HepG2 (cell line): ENCODE measurements around the gene TENT5D. TPM values are rescaled to one million over a fixed set of nuclear protein-coding genes. Genes with fewer than 3 reads are reported as not detected.

Experiments
- ATAC-seq: fragments of 200-7000 bp; cut with Tn5 transposase; 3 replicates; pipeline ENCODE4 v1.9.1; 2020; ENCODE audit warnings: mild to moderate bottlenecking, moderate library complexity
- BruUV-seq: library from RNA; stranded (reverse); fragments of 400-500 nt; replicated peaks from 2 replicates; lab custom pipeline; 2021; lab: Mats Ljungman, UMichigan
- CTCF ChIA-PET: fragments of 300-600 bp; formaldehyde crosslinking; extraction: SDS; loops from one replicate; lab custom pipeline; 2021; ENCODE audit warnings: low total read pairs, inconsistent platforms, low intra/inter-chr PET ratio; lab: Yijun Ruan, JAX
- POLR2A ChIA-PET: fragments of 350-600 bp; sonication (Branson Sonifier 250); formaldehyde crosslinking; loops from one replicate; lab custom pipeline; 2020; ENCODE audit warnings: antibody characterized with exemption, inconsistent platforms; lab: Yijun Ruan, JAX
- DNase-seq: peaks from one replicate; pipeline ENCODE4 v3.0.0-alpha.2; 2015; ENCODE audit warnings: low spot score
- FAIRE-seq: peaks from 3 replicates; lab custom pipeline; 2011; peaks lifted over from hg19 to GRCh38; lab: Jason Lieb, UNC
- H2AFZ ChIP-seq: one replicate; pipeline ENCODE4 v1.6.1; 2011; ENCODE audit warnings: low read length, inconsistent platforms
- H3K27ac ChIP-seq: fragments of 300-600 bp; 3 replicates; pipeline ENCODE4 v1.8.0; 2011; ENCODE audit warnings: mixed run types, mild to moderate bottlenecking, mixed read lengths, low read length, inconsistent platforms; ENCODE audit not compliant: insufficient read depth; ENCODE audit errors: extremely low read length
- H3K27me3 ChIP-seq, 2 experiments: fragments of 200-600 bp in 1 of 2; 2 replicates in 1 of 2; 3 replicates in 1 of 2; pipeline versions ENCODE4 v1.6.0 to v1.8.0; 2011; ENCODE audit warnings: low read length in 2 of 2, mild to moderate bottlenecking in 2 of 2, moderate library complexity in 2 of 2, inconsistent platforms in 1 of 2; ENCODE audit not compliant: insufficient read depth in 2 of 2, control insufficient read depth in 1 of 2
- H3K36me3 ChIP-seq, 2 experiments: fragments of 200-600 bp in 1 of 2; replicated peaks in 1 of 2; 2 replicates in 1 of 2; 3 replicates in 1 of 2; pipeline versions ENCODE4 v1.5.1 to v1.8.0; 2011; ENCODE audit warnings: low read length in 2 of 2, inconsistent platforms in 1 of 2; ENCODE audit not compliant: insufficient read depth in 2 of 2, control insufficient read depth in 1 of 2
- H3K4me1 ChIP-seq: 2 replicates; pipeline ENCODE4 v1.5.1; 2012; ENCODE audit warnings: low read length, inconsistent platforms; ENCODE audit not compliant: insufficient read depth
- H3K4me2 ChIP-seq: 2 replicates; pipeline ENCODE4 v1.6.0; 2011; ENCODE audit warnings: low read depth, low read length, inconsistent platforms
- H3K4me3 ChIP-seq, 3 experiments: fragments of 200-600 bp in 1 of 3; sonication (generic), shearing (Covaris generic) in 1 of 3; replicated peaks in 1 of 3; 2 replicates each; pipeline ENCODE4 v1.5.1; 2011 to 2016; ENCODE audit warnings: low read length in 3 of 3, inconsistent platforms in 2 of 3, low read depth in 2 of 3, mild to moderate bottlenecking in 2 of 3, control low read depth in 1 of 3, mixed read lengths in 1 of 3; ENCODE audit not compliant: insufficient read depth in 1 of 3
- H3K79me2 ChIP-seq: one replicate; pipeline ENCODE4 v1.6.1; 2011; ENCODE audit warnings: low read length, inconsistent platforms; ENCODE audit not compliant: insufficient read depth
- H3K9ac ChIP-seq: 2 replicates; pipeline ENCODE4 v1.6.0; 2011; ENCODE audit warnings: mild to moderate bottlenecking, low read depth, low read length, inconsistent platforms; ENCODE audit not compliant: insufficient read depth
- H3K9me3 ChIP-seq: 2 replicates; pipeline ENCODE4 v1.5.1; 2012; ENCODE audit warnings: mild to moderate bottlenecking, low read length
- H4K20me1 ChIP-seq: 2 replicates; pipeline ENCODE4 v1.6.0; 2011; ENCODE audit warnings: inconsistent platforms, mild to moderate bottlenecking, low read length, moderate library complexity; ENCODE audit not compliant: insufficient read depth
- FUBP1 ChIP-seq: sonication (generic); formaldehyde crosslinking; IDR thresholded peaks from 2 replicates; pipeline ENCODE4 v1.5.1; 2020; ENCODE audit warnings: missing genetic modification reagents, mild to moderate bottlenecking, borderline replicate concordance
- HBP1 ChIP-seq: IDR thresholded peaks from 2 replicates; pipeline ENCODE4 v1.6.1; 2016; ENCODE audit warnings: low read depth, control low read depth
- MYC ChIP-seq: sonication (generic); formaldehyde crosslinking; IDR thresholded peaks from 2 replicates; pipeline ENCODE4 v1.9.0; 2021; ENCODE audit warnings: missing genetic modification reagents, borderline replicate concordance
- SRSF9 ChIP-seq: fragments of 200-400 bp; formaldehyde crosslinking; IDR thresholded peaks from 2 replicates; pipeline ENCODE4 v1.6.1; 2018; ENCODE audit warnings: borderline replicate concordance, mild to moderate bottlenecking, low read depth, low read length; ENCODE audit not compliant: insufficient read depth, poor library complexity, severe bottlenecking
- ZKSCAN8 ChIP-seq: IDR thresholded peaks from 2 replicates; pipeline ENCODE4 v1.6.1; 2016; ENCODE audit warnings: borderline replicate concordance, missing genetic modification reagents, missing compliant biosample characterization
- ZNF34 ChIP-seq: sonication (generic); formaldehyde crosslinking; IDR thresholded peaks from 2 replicates; pipeline ENCODE4 v1.4.0; 2020; ENCODE audit warnings: mild to moderate bottlenecking, missing genetic modification reagents, borderline replicate concordance
- ZUFSP ChIP-seq: sonication (generic); formaldehyde crosslinking; IDR thresholded peaks from 2 replicates; pipeline ENCODE4 v1.9.0; 2021; ENCODE audit warnings: missing genetic modification reagents, mild to moderate bottlenecking, borderline replicate concordance
- in situ Hi-C: cut with HindIII; loops from 2 replicates; pipeline ENCODE4 v1.10.0; 2017; ENCODE audit warnings: low pct_unique_long_range_greater_than_20kb; ENCODE audit not compliant: extremely low pct_ligation_motif_present
- intact Hi-C: fragments of 100-400 bp; cut with micrococcal nuclease; formaldehyde crosslinking; loops from one replicate; pipeline ENCODE4 v1.10.0; 2022; ENCODE audit not compliant: unreplicated experiment
- polyA plus RNA-seq, 8 experiments: library from polyadenylated mRNA; depleted of rRNA in 3 of 8; stranded (reverse) in 7 of 8; unstranded in 1 of 8; fragments of >200 nt; fragmentation: Illumina TruSeq in 4 of 8; extraction: Trizol in 4 of 8; gene quantifications; 2 replicates each; pipeline versions ENCODE4 v1.2.1 to v1.2.3, GENCODE V29; 2011 to 2016; ENCODE audit warnings: low read depth in 4 of 8, missing spikeins in 1 of 8, mixed read lengths in 1 of 8; ENCODE audit not compliant: insufficient read depth in 1 of 8
- total RNA-seq, 5 experiments: library from RNA; depleted of rRNA; stranded (reverse); fragments of >200 nt; fragmentation: Illumina TruSeq; extraction: Trizol; gene quantifications; 2 replicates each; pipeline ENCODE4 v1.2.3, GENCODE V29; 2016; ENCODE audit warnings: low read depth in 1 of 5

TENT5D gene
- total and polyA plus RNA-seq, 2 of the 13 experiments (the other 11 are each of a cell fraction or from before 2014, with no cell fraction given), result not detected

DNA sequence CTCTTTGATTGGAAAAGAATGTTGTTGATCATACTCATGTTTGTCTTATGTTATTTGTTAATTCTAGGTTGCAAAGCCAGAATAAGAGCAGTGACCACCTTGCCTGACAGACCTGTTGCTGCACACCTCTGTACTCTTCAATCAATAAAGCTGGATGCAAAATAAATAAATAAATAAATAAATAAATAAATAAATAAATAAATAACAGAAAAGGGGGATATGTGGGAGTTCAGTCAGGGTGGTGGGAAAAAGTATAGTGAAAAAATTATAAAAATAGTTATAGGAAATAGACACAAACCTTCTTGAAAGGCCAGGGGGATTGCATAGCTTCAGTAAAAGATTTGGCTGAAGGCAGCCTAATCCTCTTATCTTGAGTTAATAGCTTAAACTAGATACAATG, 51.3 kb downstream of the TENT5D start:
- BruUV-seq, result no TSS peak
- no peak overlapping the region for H3K27ac ChIP-seq
- H4K20me1 ChIP-seq, result no peaks in the 10 kb centered on the region
- no peaks in the 10 kb centered on the region for H3K9me3 ChIP-seq
- H3K36me3 ChIP-seq, result no peaks in the 10 kb centered on the region
- ChIA-PET POLR2A (no interaction called here), CTCF (no interaction called here)
- no peaks in the 10 kb centered on the region for H3K27me3 ChIP-seq
- H3K4me1 ChIP-seq, result no peaks in the 10 kb centered on the region
- no peaks in the 10 kb centered on the region for H3K79me2 ChIP-seq
- H3K4me3 ChIP-seq, result no peak overlapping the region
- FAIRE-seq (no peak), DNase-seq (no peak), ATAC-seq (no peak)
- TF ChIP-seq ZNF34 (CRISPR knock-in tag) (no peak), ZKSCAN8 (CRISPR knock-in tag) (no peak), ZUFSP (no peak), MYC (no peak), SRSF9 (no peak), HBP1 (CRISPR knock-in tag) (no peak), FUBP1 (CRISPR knock-in tag) (no peak)
- intact Hi-C loops (no loop called here), in situ Hi-C loops (no loop called here)
- no peak overlapping the region for H3K4me2 ChIP-seq
- no peak overlapping the region for H2AFZ ChIP-seq
- no peak overlapping the region for H3K9ac ChIP-seq
